HCT116 (cell line): ENCODE data around the gene CMC1.

ENCODE experiments used
- CEBPB ChIP-seq: IDR thresholded peaks from 2 replicates; pipeline ENCODE4 v1.6.1; 2012; ENCODE audit warnings: low read depth
- EGR1 ChIP-seq: IDR thresholded peaks from 2 replicates; pipeline ENCODE4 v1.6.1; 2012; ENCODE audit warnings: low read depth
- ELF1 ChIP-seq: IDR thresholded peaks from 2 replicates; pipeline ENCODE4 v1.6.1; 2012; ENCODE audit warnings: low read depth, borderline replicate concordance
- EZH2 ChIP-seq: fragments of 200-600 bp; sonication (generic); IDR thresholded peaks from 2 replicates; pipeline ENCODE4 v1.6.1; 2017; ENCODE audit warnings: antibody characterized with exemption, mixed run types
- EZH2phosphoT487 ChIP-seq: fragments of 200-600 bp; IDR thresholded peaks from 2 replicates; pipeline ENCODE4 v1.6.1; 2018; ENCODE audit warnings: antibody characterized with exemption, borderline replicate concordance
- POLR2A ChIP-seq: IDR thresholded peaks from 2 replicates; pipeline ENCODE4 v1.7.0; 2011; ENCODE audit warnings: borderline replicate concordance; ENCODE audit not compliant: insufficient read depth, insufficient read length; ENCODE audit errors: extremely low read depth
- POLR2AphosphoS5 ChIP-seq: IDR thresholded peaks from 2 replicates; pipeline ENCODE4 v1.6.1; 2011; ENCODE audit warnings: mild to moderate bottlenecking, low read depth, low read length, moderate library complexity
- SIN3A ChIP-seq: IDR thresholded peaks from 2 replicates; pipeline ENCODE4 v1.6.1; 2012; ENCODE audit warnings: low read depth
- YY1 ChIP-seq: IDR thresholded peaks from 2 replicates; pipeline ENCODE4 v1.6.1; 2011; ENCODE audit warnings: low read length, low read depth, moderate library complexity, mild to moderate bottlenecking; ENCODE audit not compliant: insufficient replicate concordance; ENCODE audit errors: extremely low read depth
- ZNF274 ChIP-seq: fragments of 200-500 bp; sonication (Bioruptor generic); IDR thresholded peaks from 2 replicates; pipeline ENCODE4 v1.6.1; 2014; ENCODE audit warnings: mild to moderate bottlenecking, low read depth, low read length, inconsistent platforms
- TF ChIP-seq, protein P1 (sequence below): IDR thresholded peaks from 2 replicates; pipeline ENCODE4 v1.6.1; 2012
- TF ChIP-seq, protein P2 (sequence below), 3 experiments: fragments of 200-600 bp in 1 of 3; sonication (generic) in 1 of 3; IDR thresholded peaks in 2 of 3; conservative IDR thresholded peaks in 1 of 3; 2 replicates each; pipeline ENCODE4 v1.5.1; 2012 to 2017; ENCODE audit warnings: low read depth in 2 of 3, low read length in 2 of 3, antibody characterized with exemption in 1 of 3, borderline replicate concordance in 1 of 3, control low read depth in 1 of 3, mild to moderate bottlenecking in 1 of 3, mixed read lengths in 1 of 3, mixed run types in 1 of 3, moderate library complexity in 1 of 3; ENCODE audit not compliant: insufficient read depth in 1 of 3
- TF ChIP-seq, protein P3 (sequence below): IDR thresholded peaks from 2 replicates; pipeline ENCODE4 v1.6.1; 2012; ENCODE audit warnings: low read depth

DNA sequence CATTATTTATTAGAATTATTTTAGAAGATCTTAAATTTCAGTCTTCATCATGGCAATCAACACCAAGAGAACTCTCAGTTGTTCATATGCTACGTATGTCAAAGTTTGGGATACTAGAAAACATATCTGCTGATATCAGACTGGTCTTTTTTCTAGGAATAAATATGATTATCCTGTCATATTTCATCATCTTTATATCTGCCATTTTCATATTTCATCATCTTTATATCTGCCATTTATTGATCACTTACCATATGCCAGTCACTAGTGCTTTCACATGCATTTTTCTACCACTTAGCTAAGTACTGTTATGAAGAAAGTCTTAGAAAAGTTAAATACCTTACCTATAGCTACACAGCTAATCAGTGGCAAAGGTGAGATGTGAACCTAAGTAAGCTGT, 104.3 kb downstream of the CMC1 start:
- TF ChIP-seq POLR2AphosphoS5 (no peak), ELF1 (no peak), EZH2 (no peak), ZNF274 (no peak), YY1 (no peak), EZH2phosphoT487 (no peak), CEBPB (no peak), POLR2A (no peak), SIN3A (no peak), EGR1 (no peak)
- TF ChIP-seq, protein P1, sequence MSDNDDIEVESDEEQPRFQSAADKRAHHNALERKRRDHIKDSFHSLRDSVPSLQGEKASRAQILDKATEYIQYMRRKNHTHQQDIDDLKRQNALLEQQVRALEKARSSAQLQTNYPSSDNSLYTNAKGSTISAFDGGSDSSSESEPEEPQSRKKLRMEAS, result no peak
- TF ChIP-seq, protein P2, sequence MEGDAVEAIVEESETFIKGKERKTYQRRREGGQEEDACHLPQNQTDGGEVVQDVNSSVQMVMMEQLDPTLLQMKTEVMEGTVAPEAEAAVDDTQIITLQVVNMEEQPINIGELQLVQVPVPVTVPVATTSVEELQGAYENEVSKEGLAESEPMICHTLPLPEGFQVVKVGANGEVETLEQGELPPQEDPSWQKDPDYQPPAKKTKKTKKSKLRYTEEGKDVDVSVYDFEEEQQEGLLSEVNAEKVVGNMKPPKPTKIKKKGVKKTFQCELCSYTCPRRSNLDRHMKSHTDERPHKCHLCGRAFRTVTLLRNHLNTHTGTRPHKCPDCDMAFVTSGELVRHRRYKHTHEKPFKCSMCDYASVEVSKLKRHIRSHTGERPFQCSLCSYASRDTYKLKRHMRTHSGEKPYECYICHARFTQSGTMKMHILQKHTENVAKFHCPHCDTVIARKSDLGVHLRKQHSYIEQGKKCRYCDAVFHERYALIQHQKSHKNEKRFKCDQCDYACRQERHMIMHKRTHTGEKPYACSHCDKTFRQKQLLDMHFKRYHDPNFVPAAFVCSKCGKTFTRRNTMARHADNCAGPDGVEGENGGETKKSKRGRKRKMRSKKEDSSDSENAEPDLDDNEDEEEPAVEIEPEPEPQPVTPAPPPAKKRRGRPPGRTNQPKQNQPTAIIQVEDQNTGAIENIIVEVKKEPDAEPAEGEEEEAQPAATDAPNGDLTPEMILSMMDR (IDR thresholded peaks at IDR 0.05 in 2 of 3, conservative IDR thresholded peaks at IDR 0.05 in 1 of 3; ENCODE audit: borderline replicate concordance in 1 of 3, insufficient read depth in 1 of 3, low read depth in 2 of 3, low read length in 2 of 3), result no peak
- TF ChIP-seq, protein P3, sequence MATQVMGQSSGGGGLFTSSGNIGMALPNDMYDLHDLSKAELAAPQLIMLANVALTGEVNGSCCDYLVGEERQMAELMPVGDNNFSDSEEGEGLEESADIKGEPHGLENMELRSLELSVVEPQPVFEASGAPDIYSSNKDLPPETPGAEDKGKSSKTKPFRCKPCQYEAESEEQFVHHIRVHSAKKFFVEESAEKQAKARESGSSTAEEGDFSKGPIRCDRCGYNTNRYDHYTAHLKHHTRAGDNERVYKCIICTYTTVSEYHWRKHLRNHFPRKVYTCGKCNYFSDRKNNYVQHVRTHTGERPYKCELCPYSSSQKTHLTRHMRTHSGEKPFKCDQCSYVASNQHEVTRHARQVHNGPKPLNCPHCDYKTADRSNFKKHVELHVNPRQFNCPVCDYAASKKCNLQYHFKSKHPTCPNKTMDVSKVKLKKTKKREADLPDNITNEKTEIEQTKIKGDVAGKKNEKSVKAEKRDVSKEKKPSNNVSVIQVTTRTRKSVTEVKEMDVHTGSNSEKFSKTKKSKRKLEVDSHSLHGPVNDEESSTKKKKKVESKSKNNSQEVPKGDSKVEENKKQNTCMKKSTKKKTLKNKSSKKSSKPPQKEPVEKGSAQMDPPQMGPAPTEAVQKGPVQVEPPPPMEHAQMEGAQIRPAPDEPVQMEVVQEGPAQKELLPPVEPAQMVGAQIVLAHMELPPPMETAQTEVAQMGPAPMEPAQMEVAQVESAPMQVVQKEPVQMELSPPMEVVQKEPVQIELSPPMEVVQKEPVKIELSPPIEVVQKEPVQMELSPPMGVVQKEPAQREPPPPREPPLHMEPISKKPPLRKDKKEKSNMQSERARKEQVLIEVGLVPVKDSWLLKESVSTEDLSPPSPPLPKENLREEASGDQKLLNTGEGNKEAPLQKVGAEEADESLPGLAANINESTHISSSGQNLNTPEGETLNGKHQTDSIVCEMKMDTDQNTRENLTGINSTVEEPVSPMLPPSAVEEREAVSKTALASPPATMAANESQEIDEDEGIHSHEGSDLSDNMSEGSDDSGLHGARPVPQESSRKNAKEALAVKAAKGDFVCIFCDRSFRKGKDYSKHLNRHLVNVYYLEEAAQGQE, result no peak
